WTC11 (cell line): ENCODE data around the gene BAIAP2L2. TPM values are rescaled to one million over a fixed set of nuclear protein-coding genes. Genes with fewer than 3 reads are reported as not detected.
A peak's percentile ranks its signal among the peaks of the same experiment; 100 is the strongest.

Source experiments
- ATAC-seq: fragments of 200-7000 bp; cut with Tn5 transposase; 2 replicates; pipeline ENCODE4 v1.10.0; 2021; ENCODE audit warnings: mild to moderate bottlenecking, moderate library complexity
- CTCF ChIA-PET: fragments of 300-600 bp; sonication (Branson Sonifier 250); formaldehyde crosslinking; loops from one replicate; lab custom pipeline; 2021; ENCODE audit warnings: antibody characterized with exemption; lab: Charles Lee
- POLR2A ChIA-PET: fragments of 350-600 bp; sonication (Branson Sonifier 250); formaldehyde crosslinking; loops from one replicate; lab custom pipeline; 2021; ENCODE audit warnings: antibody characterized with exemption; lab: Charles Lee
- DNase-seq: peaks from one replicate; pipeline ENCODE4 v3.0.0; 2021; ENCODE audit warnings: low spot score
- H3K27ac Mint-ChIP-seq: 2 replicates; pipeline ENCODE4 v1.8.0; 2021; ENCODE audit warnings: mixed read lengths
- H3K27me3 Mint-ChIP-seq: 2 replicates; pipeline ENCODE4 v1.8.0; 2021; ENCODE audit warnings: low read depth, mild to moderate bottlenecking, moderate library complexity, mixed read lengths
- H3K36me3 Mint-ChIP-seq: 2 replicates; pipeline ENCODE4 v1.8.0; 2021; ENCODE audit warnings: mixed read lengths
- H3K4me1 Mint-ChIP-seq: 2 replicates; pipeline ENCODE4 v1.8.0; 2022; ENCODE audit warnings: mixed read lengths
- H3K4me3 Mint-ChIP-seq: 2 replicates; pipeline ENCODE4 v1.8.0; 2021; ENCODE audit warnings: mild to moderate bottlenecking, moderate library complexity, mixed read lengths
- H3K9me3 Mint-ChIP-seq: 2 replicates; pipeline ENCODE4 v1.8.0; 2021; ENCODE audit warnings: mixed read lengths
- AFF4 ChIP-seq: sonication (generic); formaldehyde crosslinking; IDR thresholded peaks from 2 replicates; pipeline ENCODE4 v1.8.1; 2023; ENCODE audit warnings: mild to moderate bottlenecking, missing genetic modification reagents, borderline replicate concordance
- ATF3 ChIP-seq: sonication (generic); formaldehyde crosslinking; conservative IDR thresholded peaks from 2 replicates; pipeline ENCODE4 v1.8.1; 2022; ENCODE audit warnings: mild to moderate bottlenecking, missing genetic modification reagents
- CDX4 ChIP-seq: fragments of 250-450 bp; sonication (Bioruptor Pico); IDR thresholded peaks from 2 replicates; pipeline ENCODE4 v1.9.0; 2021; ENCODE audit warnings: moderate library complexity, mild to moderate bottlenecking, inconsistent platforms, borderline replicate concordance
- ELF4 ChIP-seq: sonication (generic); formaldehyde crosslinking; IDR thresholded peaks from 2 replicates; pipeline ENCODE4 v1.8.1; 2022; ENCODE audit warnings: low read depth, mild to moderate bottlenecking, moderate library complexity, missing genetic modification reagents
- ESRRA ChIP-seq: sonication (generic); formaldehyde crosslinking; IDR thresholded peaks from 2 replicates; pipeline ENCODE4 v1.8.1; 2022; ENCODE audit warnings: mild to moderate bottlenecking, missing genetic modification reagents, borderline replicate concordance
- GRHL2 ChIP-seq: fragments of 250-450 bp; sonication (Bioruptor Pico); IDR thresholded peaks from 2 replicates; pipeline ENCODE4 v1.8.0; 2022; ENCODE audit warnings: mild to moderate bottlenecking, moderate library complexity; ENCODE audit not compliant: insufficient replicate concordance, severe bottlenecking
- GTF2I ChIP-seq: fragments of 250-450 bp; sonication (Bioruptor Pico); conservative IDR thresholded peaks from 2 replicates; pipeline ENCODE4 v1.4.0; 2021; ENCODE audit warnings: mild to moderate bottlenecking
- MLX ChIP-seq: sonication (generic); formaldehyde crosslinking; IDR thresholded peaks from 2 replicates; pipeline ENCODE4 v1.8.1; 2023; ENCODE audit warnings: mild to moderate bottlenecking, missing genetic modification reagents, moderate library complexity
- MXD4 ChIP-seq: fragments of 250-450 bp; sonication (Bioruptor Pico); IDR thresholded peaks from 2 replicates; pipeline ENCODE4 v1.8.0; 2021; ENCODE audit warnings: mild to moderate bottlenecking, moderate library complexity, borderline replicate concordance
- MYBL2 ChIP-seq: sonication (generic); formaldehyde crosslinking; IDR thresholded peaks from 2 replicates; pipeline ENCODE4 v1.8.1; 2023; ENCODE audit warnings: mild to moderate bottlenecking, moderate library complexity, missing genetic modification reagents
- NR1H2 ChIP-seq: sonication (generic); formaldehyde crosslinking; IDR thresholded peaks from 2 replicates; pipeline ENCODE4 v1.9.0; 2021; ENCODE audit warnings: mild to moderate bottlenecking, moderate library complexity, missing genetic modification reagents
- PREB ChIP-seq: sonication (generic); formaldehyde crosslinking; IDR thresholded peaks from 2 replicates; pipeline ENCODE4 v1.8.1; 2022; ENCODE audit warnings: mild to moderate bottlenecking, missing genetic modification reagents, moderate library complexity, borderline replicate concordance
- SMAD3 ChIP-seq: sonication (generic); formaldehyde crosslinking; IDR thresholded peaks from 2 replicates; pipeline ENCODE4 v1.8.0; 2022; ENCODE audit warnings: missing genetic modification reagents, mild to moderate bottlenecking, borderline replicate concordance
- TEAD1 ChIP-seq: sonication (generic); formaldehyde crosslinking; IDR thresholded peaks from 2 replicates; pipeline ENCODE4 v1.8.0; 2022; ENCODE audit warnings: mild to moderate bottlenecking, missing genetic modification reagents
- ZBTB21 ChIP-seq: sonication (generic); formaldehyde crosslinking; IDR thresholded peaks from 2 replicates; pipeline ENCODE4 v1.8.1; 2023; ENCODE audit warnings: mild to moderate bottlenecking, missing genetic modification reagents, borderline replicate concordance
- total RNA-seq: library from RNA; stranded (reverse); gene quantifications from 3 replicates; pipeline ENCODE4 v1.2.3, GENCODE V29; 2021
- TF ChIP-seq, protein P1 (sequence below): fragments of 250-450 bp; sonication (Bioruptor Pico); IDR thresholded peaks from 2 replicates; pipeline ENCODE4 v2.1.2; 2022; ENCODE audit warnings: mild to moderate bottlenecking, moderate library complexity
- TF ChIP-seq, protein P2 (sequence below): sonication (generic); formaldehyde crosslinking; conservative IDR thresholded peaks from 2 replicates; pipeline ENCODE4 v1.8.1; 2023; ENCODE audit warnings: mild to moderate bottlenecking, low read depth, missing genetic modification reagents, moderate library complexity
- TF ChIP-seq, protein P3 (sequence below): sonication (generic); formaldehyde crosslinking; IDR thresholded peaks from 2 replicates; pipeline ENCODE4 v1.8.0; 2022; ENCODE audit warnings: mild to moderate bottlenecking, missing genetic modification reagents
- TF ChIP-seq, protein P4 (sequence below): sonication (generic); formaldehyde crosslinking; IDR thresholded peaks from 2 replicates; pipeline ENCODE4 v1.8.0; 2022; ENCODE audit warnings: mild to moderate bottlenecking, missing genetic modification reagents

BAIAP2L2 gene
- total RNA-seq, 1 experiment from 2014 or later: 3.0 TPM

- ATAC-seq: no peak
- no peak overlapping the region for H3K4me3 Mint-ChIP-seq
- H3K27ac Mint-ChIP-seq: peak overlapping the region; percentile 72
- H3K27me3 Mint-ChIP-seq: no peaks in the 10 kb centered on the region; the same call in none of the 2 replicates
- no peak for TF ChIP-seq AFF4 (CRISPR knock-in tag)
- no peak for TF ChIP-seq ZBTB21 (CRISPR knock-in tag)
- TF ChIP-seq CDX4 (CRISPR knock-in tag): no peak
- TF ChIP-seq NR1H2: no peak
- TF ChIP-seq MYBL2: no peak
- no peak for TF ChIP-seq ATF3 (CRISPR knock-in tag)
- TF ChIP-seq, protein P1, sequence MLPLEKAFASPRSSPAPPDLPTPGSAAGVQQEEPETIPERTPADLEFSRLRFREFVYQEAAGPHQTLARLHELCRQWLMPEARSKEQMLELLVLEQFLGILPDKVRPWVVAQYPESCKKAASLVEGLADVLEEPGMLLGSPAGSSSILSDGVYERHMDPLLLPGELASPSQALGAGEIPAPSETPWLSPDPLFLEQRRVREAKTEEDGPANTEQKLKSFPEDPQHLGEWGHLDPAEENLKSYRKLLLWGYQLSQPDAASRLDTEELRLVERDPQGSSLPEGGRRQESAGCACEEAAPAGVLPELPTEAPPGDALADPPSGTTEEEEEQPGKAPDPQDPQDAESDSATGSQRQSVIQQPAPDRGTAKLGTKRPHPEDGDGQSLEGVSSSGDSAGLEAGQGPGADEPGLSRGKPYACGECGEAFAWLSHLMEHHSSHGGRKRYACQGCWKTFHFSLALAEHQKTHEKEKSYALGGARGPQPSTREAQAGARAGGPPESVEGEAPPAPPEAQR: no peak
- no peak for TF ChIP-seq GRHL2 (CRISPR knock-in tag)
- TF ChIP-seq MXD4 (CRISPR knock-in tag): no peak
- TF ChIP-seq GTF2I: no peak
- no peak for TF ChIP-seq ELF4 (CRISPR knock-in tag)
- TF ChIP-seq, protein P2, sequence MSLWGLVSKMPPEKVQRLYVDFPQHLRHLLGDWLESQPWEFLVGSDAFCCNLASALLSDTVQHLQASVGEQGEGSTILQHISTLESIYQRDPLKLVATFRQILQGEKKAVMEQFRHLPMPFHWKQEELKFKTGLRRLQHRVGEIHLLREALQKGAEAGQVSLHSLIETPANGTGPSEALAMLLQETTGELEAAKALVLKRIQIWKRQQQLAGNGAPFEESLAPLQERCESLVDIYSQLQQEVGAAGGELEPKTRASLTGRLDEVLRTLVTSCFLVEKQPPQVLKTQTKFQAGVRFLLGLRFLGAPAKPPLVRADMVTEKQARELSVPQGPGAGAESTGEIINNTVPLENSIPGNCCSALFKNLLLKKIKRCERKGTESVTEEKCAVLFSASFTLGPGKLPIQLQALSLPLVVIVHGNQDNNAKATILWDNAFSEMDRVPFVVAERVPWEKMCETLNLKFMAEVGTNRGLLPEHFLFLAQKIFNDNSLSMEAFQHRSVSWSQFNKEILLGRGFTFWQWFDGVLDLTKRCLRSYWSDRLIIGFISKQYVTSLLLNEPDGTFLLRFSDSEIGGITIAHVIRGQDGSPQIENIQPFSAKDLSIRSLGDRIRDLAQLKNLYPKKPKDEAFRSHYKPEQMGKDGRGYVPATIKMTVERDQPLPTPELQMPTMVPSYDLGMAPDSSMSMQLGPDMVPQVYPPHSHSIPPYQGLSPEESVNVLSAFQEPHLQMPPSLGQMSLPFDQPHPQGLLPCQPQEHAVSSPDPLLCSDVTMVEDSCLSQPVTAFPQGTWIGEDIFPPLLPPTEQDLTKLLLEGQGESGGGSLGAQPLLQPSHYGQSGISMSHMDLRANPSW (CRISPR knock-in tag): no peak
- TF ChIP-seq MLX (CRISPR knock-in tag): no peak
- no peak for TF ChIP-seq ESRRA (CRISPR knock-in tag)
- TF ChIP-seq, protein P3, sequence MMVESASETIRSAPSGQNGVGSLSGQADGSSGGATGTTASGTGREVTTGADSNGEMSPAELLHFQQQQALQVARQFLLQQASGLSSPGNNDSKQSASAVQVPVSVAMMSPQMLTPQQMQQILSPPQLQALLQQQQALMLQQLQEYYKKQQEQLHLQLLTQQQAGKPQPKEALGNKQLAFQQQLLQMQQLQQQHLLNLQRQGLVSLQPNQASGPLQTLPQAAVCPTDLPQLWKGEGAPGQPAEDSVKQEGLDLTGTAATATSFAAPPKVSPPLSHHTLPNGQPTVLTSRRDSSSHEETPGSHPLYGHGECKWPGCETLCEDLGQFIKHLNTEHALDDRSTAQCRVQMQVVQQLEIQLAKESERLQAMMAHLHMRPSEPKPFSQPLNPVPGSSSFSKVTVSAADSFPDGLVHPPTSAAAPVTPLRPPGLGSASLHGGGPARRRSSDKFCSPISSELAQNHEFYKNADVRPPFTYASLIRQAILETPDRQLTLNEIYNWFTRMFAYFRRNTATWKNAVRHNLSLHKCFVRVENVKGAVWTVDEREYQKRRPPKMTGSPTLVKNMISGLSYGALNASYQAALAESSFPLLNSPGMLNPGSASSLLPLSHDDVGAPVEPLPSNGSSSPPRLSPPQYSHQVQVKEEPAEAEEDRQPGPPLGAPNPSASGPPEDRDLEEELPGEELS (CRISPR knock-in tag): no peak
- TF ChIP-seq, protein P4, sequence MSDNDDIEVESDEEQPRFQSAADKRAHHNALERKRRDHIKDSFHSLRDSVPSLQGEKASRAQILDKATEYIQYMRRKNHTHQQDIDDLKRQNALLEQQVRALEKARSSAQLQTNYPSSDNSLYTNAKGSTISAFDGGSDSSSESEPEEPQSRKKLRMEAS (CRISPR knock-in tag): no peak
- TF ChIP-seq PREB (CRISPR knock-in tag): no peak
- no peak for TF ChIP-seq SMAD3 (CRISPR knock-in tag)
- TF ChIP-seq TEAD1 (CRISPR knock-in tag): no peak
- H3K36me3 Mint-ChIP-seq: no peaks in the 10 kb centered on the region
- no peaks in the 10 kb centered on the region for H3K9me3 Mint-ChIP-seq
- H3K4me1 Mint-ChIP-seq: peaks cover 30% of the 10 kb centered on the region
- DNase-seq: no peak
- POLR2A ChIA-PET: no interaction called here
- CTCF ChIA-PET: no interaction called here
Observed at GRCh38 chr22:38035530-38035885, 75.0 kb downstream of the BAIAP2L2 start.
